ENCODE data around the gene ANKRD53. TPM values are rescaled to one million over a fixed set of nuclear protein-coding genes. Genes with fewer than 3 reads are reported as not detected.

ANKRD53 gene
- total RNA-seq, 2 donors from 2014 or later, result 4.7 to 10.2 TPM

GRCh38 chr2:71000780-71001591 lies 22.6 kb downstream of the ANKRD53 start:
- Histone ChIP-seq H3K27ac (no peak overlapping the region), H3K36me3 (replicated peaks in 1 of 2; ENCODE audit: insufficient read depth in 1 of 2, low read depth in 2 of 2) (no peaks in the 10 kb centered on the region), H3K9me3 (no peaks in the 10 kb centered on the region), H3K4me3 (no peak overlapping the region), H3K4me1 (peaks cover 8% of the 10 kb centered on the region), H3K27me3 (no peaks in the 10 kb centered on the region)
- ATAC-seq (peak; percentile 91), DNase-seq (peak; percentile 72 to 81 (median 80))
- 20 to 47% methylated on average over 4 to 21 of the region's 21 CpGs for WGBS, 2 donors
- TF ChIP-seq POLR2A (IDR thresholded peaks at IDR 0.05) (no peak), CTCF (IDR thresholded peaks at IDR 0.05) (peak; percentile 84 to 98 (median 86))
- intact Hi-C loops (cut with DNase I), result no loop called here

- DNase-seq (no peak), ATAC-seq (no peak)
- TF ChIP-seq CTCF (IDR thresholded peaks at IDR 0.05) (no peak), POLR2A (IDR thresholded peaks at IDR 0.05) (no peak)
- no peak overlapping the region for H3K27ac ChIP-seq
- WGBS, 2 donors, result 58 to 65% methylated on average over 5 of the region's 5 CpGs
- H3K4me1 ChIP-seq, result peaks cover 8% of the 10 kb centered on the region
- H3K27me3 ChIP-seq, result no peaks in the 10 kb centered on the region
- H3K36me3 ChIP-seq (replicated peaks in 1 of 2; ENCODE audit: insufficient read depth in 1 of 2, low read depth in 2 of 2), result no peaks in the 10 kb centered on the region
- no peak overlapping the region for H3K4me3 ChIP-seq
- no peaks in the 10 kb centered on the region for H3K9me3 ChIP-seq
- intact Hi-C loops (cut with DNase I), result no loop called here
These were observed 23.1 kb downstream of the ANKRD53 start for GRCh38 chr2:71001592-71001927.

GRCh38 chr2:71001981-71002570 lies 23.6 kb downstream of the ANKRD53 start:
- intact Hi-C loops (cut with DNase I), result no loop called here
- Histone ChIP-seq H3K27ac (no peak overlapping the region), H3K9me3 (no peaks in the 10 kb centered on the region), H3K4me1 (peaks cover 8% of the 10 kb centered on the region), H3K27me3 (no peaks in the 10 kb centered on the region), H3K36me3 (replicated peaks in 1 of 2; ENCODE audit: insufficient read depth in 1 of 2, low read depth in 2 of 2) (no peaks in the 10 kb centered on the region), H3K4me3 (no peak overlapping the region)
- WGBS, 2 donors, result 33 to 46% methylated on average over 6 to 11 of the region's 11 CpGs
- no peak for ATAC-seq
- DNase-seq, result no peak
- TF ChIP-seq POLR2A (IDR thresholded peaks at IDR 0.05) (no peak), CTCF (IDR thresholded peaks at IDR 0.05) (no peak)

- Histone ChIP-seq H3K4me3 (no peak overlapping the region), H3K36me3 (replicated peaks in 1 of 2; ENCODE audit: insufficient read depth in 1 of 2, low read depth in 2 of 2) (no peaks in the 10 kb centered on the region), H3K27ac (no peak overlapping the region), H3K9me3 (no peaks in the 10 kb centered on the region), H3K4me1 (peaks cover 8% of the 10 kb centered on the region), H3K27me3 (no peaks in the 10 kb centered on the region)
- intact Hi-C loops (cut with DNase I), result no loop called here
- ATAC-seq (no peak), DNase-seq (no peak)
- WGBS, 2 donors, result 60 to 66% methylated on average over 6 of the region's 6 CpGs
- TF ChIP-seq POLR2A (IDR thresholded peaks at IDR 0.05) (no peak), CTCF (IDR thresholded peaks at IDR 0.05) (no peak)
These were observed 25.0 kb downstream of the ANKRD53 start for GRCh38 chr2:71003396-71003795.

Data from body of pancreas (tissue), 4 donors.